Hepatocyte (in vitro differentiated cells): ENCODE measurements around the gene DES. TPM values are rescaled to one million over a fixed set of nuclear protein-coding genes. Genes with fewer than 3 reads are reported as not detected.
A peak's percentile ranks its signal among the peaks of the same experiment; 100 is the strongest.

Experiments
- DNase-seq: peaks from one replicate; pipeline ENCODE4 v3.0.0-alpha.2; 2016; ENCODE audit warnings: low spot score
- H2AFZ ChIP-seq: fragments of 200-600 bp; sonication (generic); 2 replicates; pipeline ENCODE4 v1.6.0; 2016; ENCODE audit warnings: antibody characterized with exemption, mild to moderate bottlenecking
- H3K27ac ChIP-seq: fragments of 200-600 bp; sonication (generic); 2 replicates; pipeline ENCODE4 v1.5.1; 2016; ENCODE audit warnings: mild to moderate bottlenecking
- H3K27me3 ChIP-seq: fragments of 200-600 bp; sonication (generic); 2 replicates; pipeline ENCODE4 v1.6.1; 2016
- H3K36me3 ChIP-seq: fragments of 200-600 bp; sonication (generic); replicated peaks from 2 replicates; pipeline ENCODE4 v1.5.1; 2016; ENCODE audit warnings: low read depth; ENCODE audit not compliant: insufficient read depth
- H3K4me1 ChIP-seq: fragments of 200-600 bp; sonication (generic); 2 replicates; pipeline ENCODE4 v1.5.1; 2016; ENCODE audit warnings: mild to moderate bottlenecking, moderate library complexity; ENCODE audit not compliant: insufficient read depth
- H3K4me2 ChIP-seq: fragments of 200-600 bp; sonication (generic); 2 replicates; pipeline ENCODE4 v1.6.0; 2016
- H3K4me3 ChIP-seq: fragments of 200-600 bp; sonication (generic); 2 replicates; pipeline ENCODE4 v1.5.1; 2016; ENCODE audit warnings: mild to moderate bottlenecking
- H3K79me2 ChIP-seq: fragments of 200-600 bp; sonication (generic); 2 replicates; pipeline ENCODE4 v1.6.0; 2017; ENCODE audit warnings: mild to moderate bottlenecking
- H3K9me2 ChIP-seq: fragments of 200-600 bp; sonication (generic); replicated peaks from 2 replicates; pipeline ENCODE4 v1.6.0; 2017; ENCODE audit warnings: mild to moderate bottlenecking; ENCODE audit not compliant: insufficient read depth
- H3K9me3 ChIP-seq: fragments of 200-600 bp; sonication (generic); 2 replicates; pipeline ENCODE4 v1.5.1; 2016; ENCODE audit warnings: low read depth, mild to moderate bottlenecking
- H4K20me1 ChIP-seq: fragments of 200-600 bp; sonication (generic); 2 replicates; pipeline ENCODE4 v1.6.0; 2016; ENCODE audit warnings: mild to moderate bottlenecking; ENCODE audit not compliant: insufficient read depth, poor library complexity, severe bottlenecking
- EZH2 ChIP-seq: fragments of 200-600 bp; sonication (generic); IDR thresholded peaks from 2 replicates; pipeline ENCODE4 v1.6.1; 2016; ENCODE audit warnings: antibody characterized with exemption, mild to moderate bottlenecking, borderline replicate concordance
- EZH2phosphoT487 ChIP-seq: fragments of 200-600 bp; sonication (generic); IDR thresholded peaks from one replicate; pipeline ENCODE4 v1.6.1; 2018; ENCODE audit warnings: antibody characterized with exemption, mild to moderate bottlenecking, low read depth, moderate library complexity; ENCODE audit not compliant: unreplicated experiment, severe bottlenecking
- WGBS: methylation state at CpG from one replicate; pipeline ENCODE4 v1.1.6; 2016; ENCODE audit warnings: low lambda C conversion rate; ENCODE audit errors: missing lambda C conversion rate; 5-methylcytosine and 5-hydroxymethylcytosine counted together
- polyA plus RNA-seq: library from polyadenylated mRNA; unstranded; fragments of >200 nt; fragmentation: Nextera tagmentation; extraction: Ambion mirVana; gene quantifications from 2 replicates; pipeline ENCODE4 v1.2.1, GENCODE V29; 2016
- total RNA-seq: library from RNA; depleted of rRNA; stranded (reverse); fragments of >200 nt; gene quantifications from 2 replicates; pipeline ENCODE4 v1.2.3, GENCODE V29; 2014
- TF ChIP-seq, protein P1 (sequence below): fragments of 200-600 bp; sonication (generic); IDR thresholded peaks from 2 replicates; pipeline ENCODE4 v1.5.1; 2016; ENCODE audit warnings: antibody characterized with exemption, mild to moderate bottlenecking; ENCODE audit not compliant: poor library complexity

Gene DES
- total and polyA plus RNA-seq, 2 experiments from 2014 or later: 60.9 to 103 TPM

DNA sequence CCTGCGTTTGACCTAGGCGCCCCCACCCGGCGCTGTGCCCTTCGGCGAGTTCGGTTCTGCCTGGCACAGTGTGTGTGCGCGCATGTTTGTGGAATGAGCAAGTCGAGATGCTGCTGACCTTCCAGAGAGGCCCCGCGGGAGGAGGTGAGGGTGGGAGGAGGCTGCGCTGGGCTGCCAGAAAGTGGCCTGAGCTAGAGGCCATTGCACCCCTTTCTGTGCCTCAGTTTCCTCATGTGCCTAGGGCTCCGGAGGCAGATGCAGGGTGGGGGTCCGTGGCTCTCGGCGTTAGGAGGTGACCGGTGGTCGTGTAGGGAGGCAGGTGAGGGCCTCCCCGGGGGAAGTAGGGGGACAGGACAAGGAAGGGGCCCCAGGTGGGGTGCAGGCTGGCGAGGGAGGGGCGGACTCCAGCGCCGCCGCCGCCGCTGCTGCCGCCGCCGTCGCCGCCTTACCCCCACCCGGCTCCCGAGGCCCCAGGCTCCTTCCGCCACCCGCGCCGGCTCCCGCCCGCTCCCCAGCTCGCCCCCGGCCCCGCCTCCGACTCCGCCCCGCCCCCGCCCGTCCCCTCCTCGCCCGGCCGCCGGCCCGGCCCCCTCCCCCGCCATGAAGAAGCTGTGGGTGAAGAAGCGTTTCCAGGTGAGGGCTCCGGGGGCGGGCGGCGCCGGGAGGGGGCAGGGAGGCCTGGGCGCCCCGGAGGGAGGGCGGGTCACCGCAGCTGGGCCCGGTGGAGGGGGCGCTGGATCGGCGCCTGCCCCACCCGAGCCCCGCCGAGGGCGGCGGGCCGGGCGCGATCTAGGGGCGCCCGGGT lies 23.5 kb downstream of the DES start:
- peak; percentile 82 for DNase-seq
- Histone ChIP-seq H3K4me2 (peak overlapping the region; percentile 99), H3K27ac (peak overlapping the region; percentile 69), H3K4me3 (peak overlapping the region; percentile 88), H3K27me3 (no peaks in the 10 kb centered on the region), H3K79me2 (no peaks in the 10 kb centered on the region), H3K9me2 (no peaks in the 10 kb centered on the region), H3K9me3 (no peaks in the 10 kb centered on the region), H3K36me3 (no peaks in the 10 kb centered on the region), H4K20me1 (no peaks in the 10 kb centered on the region), H2AFZ (peak overlapping the region; percentile 88), H3K4me1 (peaks cover 24% of the 10 kb centered on the region)
- TF ChIP-seq EZH2 (no peak), EZH2phosphoT487 (no peak)
- TF ChIP-seq, protein P1, sequence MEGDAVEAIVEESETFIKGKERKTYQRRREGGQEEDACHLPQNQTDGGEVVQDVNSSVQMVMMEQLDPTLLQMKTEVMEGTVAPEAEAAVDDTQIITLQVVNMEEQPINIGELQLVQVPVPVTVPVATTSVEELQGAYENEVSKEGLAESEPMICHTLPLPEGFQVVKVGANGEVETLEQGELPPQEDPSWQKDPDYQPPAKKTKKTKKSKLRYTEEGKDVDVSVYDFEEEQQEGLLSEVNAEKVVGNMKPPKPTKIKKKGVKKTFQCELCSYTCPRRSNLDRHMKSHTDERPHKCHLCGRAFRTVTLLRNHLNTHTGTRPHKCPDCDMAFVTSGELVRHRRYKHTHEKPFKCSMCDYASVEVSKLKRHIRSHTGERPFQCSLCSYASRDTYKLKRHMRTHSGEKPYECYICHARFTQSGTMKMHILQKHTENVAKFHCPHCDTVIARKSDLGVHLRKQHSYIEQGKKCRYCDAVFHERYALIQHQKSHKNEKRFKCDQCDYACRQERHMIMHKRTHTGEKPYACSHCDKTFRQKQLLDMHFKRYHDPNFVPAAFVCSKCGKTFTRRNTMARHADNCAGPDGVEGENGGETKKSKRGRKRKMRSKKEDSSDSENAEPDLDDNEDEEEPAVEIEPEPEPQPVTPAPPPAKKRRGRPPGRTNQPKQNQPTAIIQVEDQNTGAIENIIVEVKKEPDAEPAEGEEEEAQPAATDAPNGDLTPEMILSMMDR: no peak
- 3% methylated on average over 20 of the region's 78 CpGs for WGBS

DNA sequence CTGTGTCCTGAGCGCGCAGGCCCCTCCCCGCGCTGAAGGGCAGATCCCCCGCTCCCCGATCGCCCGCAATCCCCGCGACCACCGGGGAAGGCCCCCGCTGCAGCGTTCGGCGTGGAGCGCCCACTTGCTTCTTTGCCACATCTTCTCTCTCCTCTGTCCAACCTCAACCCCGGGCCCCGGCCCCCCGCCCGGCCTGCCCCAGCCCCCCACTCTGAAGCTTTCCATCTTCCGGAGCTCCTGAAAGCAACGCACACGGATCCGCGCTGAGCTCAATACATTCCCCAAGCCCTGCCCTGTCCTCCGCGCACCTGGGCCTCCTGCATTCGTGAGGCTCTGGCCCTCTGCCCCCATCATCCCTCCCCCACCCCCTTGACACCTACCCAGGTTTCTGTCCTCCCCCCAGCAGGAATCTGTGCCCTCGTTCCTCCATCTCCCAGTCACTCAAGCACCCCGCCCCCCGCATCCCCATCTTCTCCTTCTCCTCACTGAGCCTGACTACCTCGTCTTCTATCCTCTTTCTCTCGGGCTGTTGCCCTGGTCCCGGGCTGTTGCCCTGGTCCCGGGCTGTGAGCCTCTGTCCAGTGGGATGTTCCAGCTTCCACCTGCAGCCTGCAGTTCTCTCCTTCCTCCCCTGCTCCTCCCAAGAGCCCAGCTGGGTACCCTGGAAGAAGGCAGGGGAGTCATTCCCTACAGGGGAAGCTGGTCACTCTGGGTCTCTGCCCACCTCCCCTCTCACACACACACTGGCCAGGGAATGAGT lies 24.3 kb downstream of the DES start:
- peak overlapping the region; percentile 37 for H3K27ac ChIP-seq
- no peaks in the 10 kb centered on the region for H3K9me2 ChIP-seq
- no peaks in the 10 kb centered on the region for H3K36me3 ChIP-seq
- TF ChIP-seq EZH2phosphoT487: no peak
- TF ChIP-seq, protein P1: no peak
- no peaks in the 10 kb centered on the region for H4K20me1 ChIP-seq
- H3K9me3 ChIP-seq: no peaks in the 10 kb centered on the region
- no peaks in the 10 kb centered on the region for H3K79me2 ChIP-seq
- 8% methylated on average over 15 of the region's 35 CpGs for WGBS
- H3K4me2 ChIP-seq: peak overlapping the region; percentile 99
- peaks cover 2% of the 10 kb centered on the region for H3K27me3 ChIP-seq
- DNase-seq: no peak
- H3K4me1 ChIP-seq: peaks cover 24% of the 10 kb centered on the region
- H3K4me3 ChIP-seq: peak overlapping the region; percentile 88
- peak overlapping the region; percentile 52 for H2AFZ ChIP-seq

DNA sequence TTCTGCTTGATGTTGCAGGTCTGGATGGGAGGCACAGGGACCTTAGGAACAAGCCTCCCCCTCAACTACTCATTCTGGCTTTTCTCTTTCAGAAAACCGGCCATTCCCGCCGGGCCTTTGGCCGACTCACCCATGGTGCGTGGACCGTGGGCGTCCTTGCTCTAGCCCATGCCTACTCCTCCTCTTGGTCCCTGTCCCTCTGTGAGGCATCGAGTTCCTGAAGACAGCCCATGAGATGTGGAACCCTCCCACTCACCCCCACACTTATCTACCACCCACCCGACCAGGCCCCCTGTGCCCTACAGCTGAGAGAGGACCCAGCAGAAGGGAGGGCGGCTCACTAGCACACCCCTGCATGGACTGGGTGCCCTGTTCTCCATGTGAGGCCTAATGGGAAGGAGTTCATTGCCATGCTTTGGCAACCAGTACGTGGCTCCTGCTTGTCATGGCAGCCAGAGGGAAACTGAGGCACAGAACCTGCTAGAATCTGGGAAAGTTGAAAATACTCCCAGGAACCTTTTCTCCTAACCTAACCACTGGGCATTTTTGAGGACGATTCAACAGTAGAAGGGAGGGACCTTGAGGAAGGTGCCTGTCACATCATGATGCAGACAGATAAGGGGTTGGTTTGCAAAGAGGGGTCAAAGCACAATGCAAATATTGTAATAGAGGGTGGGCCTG lies 25.0 kb downstream of the DES start:
- Histone ChIP-seq H3K36me3 (no peaks in the 10 kb centered on the region), H3K9me2 (no peaks in the 10 kb centered on the region), H3K4me1 (peaks cover 24% of the 10 kb centered on the region), H3K79me2 (no peaks in the 10 kb centered on the region), H3K27ac (no peak overlapping the region), H2AFZ (no peak overlapping the region), H3K27me3 (peaks cover 10% of the 10 kb centered on the region), H3K4me3 (no peak overlapping the region), H4K20me1 (no peaks in the 10 kb centered on the region), H3K4me2 (peak overlapping the region; percentile 99), H3K9me3 (no peaks in the 10 kb centered on the region)
- no peak for DNase-seq
- WGBS: 88% methylated on average over 10 of the region's 12 CpGs
- TF ChIP-seq, protein P1: no peak
- TF ChIP-seq EZH2phosphoT487 (no peak), EZH2 (no peak)
